WTC11 (cell line): ENCODE results near the gene FBXO9. TPM values are rescaled to one million over a fixed set of nuclear protein-coding genes. Genes with fewer than 3 reads are reported as not detected.
A peak's percentile ranks its signal among the peaks of the same experiment; 100 is the strongest.

Experiments
- ATAC-seq: fragments of 200-7000 bp; cut with Tn5 transposase; 2 replicates; pipeline ENCODE4 v1.10.0; 2021; ENCODE audit warnings: mild to moderate bottlenecking, moderate library complexity
- CTCF ChIA-PET: fragments of 300-600 bp; sonication (Branson Sonifier 250); formaldehyde crosslinking; loops from one replicate; lab custom pipeline; 2021; ENCODE audit warnings: antibody characterized with exemption; lab: Charles Lee
- POLR2A ChIA-PET: fragments of 350-600 bp; sonication (Branson Sonifier 250); formaldehyde crosslinking; loops from one replicate; lab custom pipeline; 2021; ENCODE audit warnings: antibody characterized with exemption; lab: Charles Lee
- DNase-seq: peaks from one replicate; pipeline ENCODE4 v3.0.0; 2021; ENCODE audit warnings: low spot score
- H3K27ac Mint-ChIP-seq: 2 replicates; pipeline ENCODE4 v1.8.0; 2021; ENCODE audit warnings: mixed read lengths
- H3K27me3 Mint-ChIP-seq: 2 replicates; pipeline ENCODE4 v1.8.0; 2021; ENCODE audit warnings: low read depth, mild to moderate bottlenecking, moderate library complexity, mixed read lengths
- H3K36me3 Mint-ChIP-seq: 2 replicates; pipeline ENCODE4 v1.8.0; 2021; ENCODE audit warnings: mixed read lengths
- H3K4me1 Mint-ChIP-seq: 2 replicates; pipeline ENCODE4 v1.8.0; 2022; ENCODE audit warnings: mixed read lengths
- H3K4me3 Mint-ChIP-seq: 2 replicates; pipeline ENCODE4 v1.8.0; 2021; ENCODE audit warnings: mild to moderate bottlenecking, moderate library complexity, mixed read lengths
- H3K9me3 Mint-ChIP-seq: 2 replicates; pipeline ENCODE4 v1.8.0; 2021; ENCODE audit warnings: mixed read lengths
- ATF1 ChIP-seq: sonication (generic); formaldehyde crosslinking; IDR thresholded peaks from 2 replicates; pipeline ENCODE4 v1.8.1; 2023; ENCODE audit warnings: mild to moderate bottlenecking, moderate library complexity, missing genetic modification reagents
- ATF3 ChIP-seq: sonication (generic); formaldehyde crosslinking; conservative IDR thresholded peaks from 2 replicates; pipeline ENCODE4 v1.8.1; 2022; ENCODE audit warnings: mild to moderate bottlenecking, missing genetic modification reagents
- CTCF ChIP-seq: fragments of 200-600 bp; IDR thresholded peaks from 2 replicates; pipeline ENCODE4 v1.8.0; 2022; ENCODE audit warnings: antibody characterized with exemption
- E2F1 ChIP-seq: sonication (generic); formaldehyde crosslinking; IDR thresholded peaks from 2 replicates; pipeline ENCODE4 v1.8.0; 2022; ENCODE audit warnings: mild to moderate bottlenecking, missing genetic modification reagents
- ELF4 ChIP-seq: sonication (generic); formaldehyde crosslinking; IDR thresholded peaks from 2 replicates; pipeline ENCODE4 v1.8.1; 2022; ENCODE audit warnings: low read depth, mild to moderate bottlenecking, moderate library complexity, missing genetic modification reagents
- ERG ChIP-seq: fragments of 250-450 bp; sonication (Bioruptor Pico); IDR thresholded peaks from 2 replicates; pipeline ENCODE4 v1.8.0; 2021; ENCODE audit warnings: mild to moderate bottlenecking
- ESRRA ChIP-seq: sonication (generic); formaldehyde crosslinking; IDR thresholded peaks from 2 replicates; pipeline ENCODE4 v1.8.1; 2022; ENCODE audit warnings: mild to moderate bottlenecking, missing genetic modification reagents, borderline replicate concordance
- GRHL2 ChIP-seq: fragments of 250-450 bp; sonication (Bioruptor Pico); IDR thresholded peaks from 2 replicates; pipeline ENCODE4 v1.8.0; 2022; ENCODE audit warnings: mild to moderate bottlenecking, moderate library complexity; ENCODE audit not compliant: insufficient replicate concordance, severe bottlenecking
- HMGXB4 ChIP-seq: sonication (generic); formaldehyde crosslinking; IDR thresholded peaks from 2 replicates; pipeline ENCODE4 v1.8.1; 2023; ENCODE audit warnings: mild to moderate bottlenecking, moderate library complexity, missing genetic modification reagents
- MAX ChIP-seq: sonication (generic); formaldehyde crosslinking; IDR thresholded peaks from 2 replicates; pipeline ENCODE4 v1.8.0; 2022; ENCODE audit warnings: mild to moderate bottlenecking, missing genetic modification reagents
- MLX ChIP-seq: sonication (generic); formaldehyde crosslinking; IDR thresholded peaks from 2 replicates; pipeline ENCODE4 v1.8.1; 2023; ENCODE audit warnings: mild to moderate bottlenecking, missing genetic modification reagents, moderate library complexity
- NFATC4 ChIP-seq: fragments of 250-450 bp; sonication (Bioruptor Pico); IDR thresholded peaks from 2 replicates; pipeline ENCODE4 v1.9.0; 2021; ENCODE audit warnings: mild to moderate bottlenecking
- NFYB ChIP-seq: sonication (generic); formaldehyde crosslinking; conservative IDR thresholded peaks from 2 replicates; pipeline ENCODE4 v1.8.0; 2022; ENCODE audit warnings: low read depth, missing genetic modification reagents
- NR1H2 ChIP-seq: sonication (generic); formaldehyde crosslinking; IDR thresholded peaks from 2 replicates; pipeline ENCODE4 v1.9.0; 2021; ENCODE audit warnings: mild to moderate bottlenecking, moderate library complexity, missing genetic modification reagents
- OVOL2 ChIP-seq: fragments of 250-450 bp; sonication (Bioruptor Pico); IDR thresholded peaks from 2 replicates; pipeline ENCODE4 v1.9.0; 2021; ENCODE audit warnings: mild to moderate bottlenecking, borderline replicate concordance
- PRRX2 ChIP-seq: fragments of 250-450 bp; sonication (Bioruptor Pico); IDR thresholded peaks from 2 replicates; pipeline ENCODE4 v1.8.0; 2021; ENCODE audit warnings: mild to moderate bottlenecking
- USF1 ChIP-seq: sonication (generic); formaldehyde crosslinking; IDR thresholded peaks from 2 replicates; pipeline ENCODE4 v1.8.0; 2022; ENCODE audit warnings: mild to moderate bottlenecking, missing genetic modification reagents
- ZBTB43 ChIP-seq: sonication (generic); formaldehyde crosslinking; IDR thresholded peaks from 2 replicates; pipeline ENCODE4 v1.8.1; 2023; ENCODE audit warnings: mild to moderate bottlenecking, missing genetic modification reagents
- total RNA-seq: library from RNA; stranded (reverse); gene quantifications from 3 replicates; pipeline ENCODE4 v1.2.3, GENCODE V29; 2021

FBXO9 gene
- total RNA-seq, 1 experiment from 2014 or later: 54.4 TPM

- DNase-seq (no peak), ATAC-seq (no peak)
- ChIA-PET CTCF (no interaction called here), POLR2A (no interaction called here)
- no peaks in the 10 kb centered on the region for H3K27me3 Mint-ChIP-seq
- TF ChIP-seq PRRX2 (no peak), NR1H2 (CRISPR knock-in tag) (no peak), E2F1 (CRISPR knock-in tag) (no peak), OVOL2 (CRISPR knock-in tag) (no peak), USF1 (CRISPR knock-in tag) (no peak), ATF3 (CRISPR knock-in tag) (no peak), NFYB (CRISPR knock-in tag) (no peak), MLX (CRISPR knock-in tag) (no peak), NFATC4 (CRISPR knock-in tag) (no peak), HMGXB4 (CRISPR knock-in tag) (no peak), ESRRA (CRISPR knock-in tag) (no peak), ERG (no peak), MAX (CRISPR knock-in tag) (no peak), CTCF (no peak), ATF1 (CRISPR knock-in tag) (no peak), GRHL2 (CRISPR knock-in tag) (no peak), ELF4 (CRISPR knock-in tag) (no peak), ZBTB43 (CRISPR knock-in tag) (no peak)
- H3K27ac Mint-ChIP-seq: 0 out of 2 replicates have a peak overlapping the region, but pooled peaks have one; percentile 9
- no peak overlapping the region for H3K4me3 Mint-ChIP-seq
- H3K4me1 Mint-ChIP-seq: peaks cover 19% of the 10 kb centered on the region
- peaks cover 29% of the 10 kb centered on the region for H3K36me3 Mint-ChIP-seq
- no peaks in the 10 kb centered on the region for H3K9me3 Mint-ChIP-seq
Observed at GRCh38 chr6:53041356-53041755, 23.8 kb upstream of the FBXO9 start.
